Caco-2 (cell line): ENCODE measurements around the gene MAMLD1. TPM values are rescaled to one million over a fixed set of nuclear protein-coding genes. Genes with fewer than 3 reads are reported as not detected.

Experiments used
- BruUV-seq: library from RNA; stranded (reverse); fragments of 400-500 nt; replicated peaks from 2 replicates; lab custom pipeline; 2021; lab: Mats Ljungman, UMichigan
- CTCF ChIA-PET: fragments of 300-600 bp; sonication (Branson Sonifier 250); formaldehyde crosslinking; loops from one replicate; lab custom pipeline; 2022; ENCODE audit warnings: antibody characterized with exemption; lab: Charles Lee
- POLR2A ChIA-PET: fragments of 300-600 bp; sonication (Branson Sonifier 250); formaldehyde crosslinking; loops from one replicate; lab custom pipeline; 2022; ENCODE audit warnings: antibody characterized with exemption; lab: Charles Lee
- DNase-seq, 2 experiments: peaks; one replicate each; pipeline versions ENCODE4 v3.0.0 to v3.0.0-alpha.2; 2020 to 2022
- H3K27me3 ChIP-seq: replicated peaks from 2 replicates; pipeline ENCODE4 v1.6.0; 2011; ENCODE audit warnings: low read length; ENCODE audit not compliant: control insufficient read depth, insufficient read depth
- H3K36me3 ChIP-seq: 2 replicates; pipeline ENCODE4 v1.5.1; 2011; ENCODE audit warnings: low read length; ENCODE audit not compliant: control insufficient read depth, insufficient read depth
- H3K4me1 ChIP-seq: fragments of 250-450 bp; sonication (Bioruptor Pico); 2 replicates; pipeline ENCODE4 v1.5.1; 2020; ENCODE audit warnings: mild to moderate bottlenecking
- H3K4me3 ChIP-seq: 2 replicates; pipeline ENCODE4 v1.5.1; 2011; ENCODE audit warnings: low read depth, mild to moderate bottlenecking, control low read depth, low read length
- H3K9me3 ChIP-seq: fragments of 250-450 bp; sonication (Bioruptor Pico); 2 replicates; pipeline ENCODE4 v1.5.1; 2020; ENCODE audit warnings: mild to moderate bottlenecking, moderate library complexity
- H3K27ac Mint-ChIP-seq: one replicate; pipeline ENCODE4 v1.8.0; 2022; ENCODE audit warnings: mixed read lengths; ENCODE audit not compliant: unreplicated experiment
- H3K27me3 Mint-ChIP-seq: one replicate; pipeline ENCODE4 v1.8.0; 2022; ENCODE audit warnings: mixed read lengths; ENCODE audit not compliant: insufficient read depth, unreplicated experiment
- H3K36me3 Mint-ChIP-seq: one replicate; pipeline ENCODE4 v1.8.0; 2022; ENCODE audit warnings: mild to moderate bottlenecking, mixed read lengths; ENCODE audit not compliant: insufficient read depth, unreplicated experiment
- H3K4me1 Mint-ChIP-seq: one replicate; pipeline ENCODE4 v1.8.0; 2022; ENCODE audit warnings: low read depth, mixed read lengths; ENCODE audit not compliant: unreplicated experiment
- H3K4me3 Mint-ChIP-seq: one replicate; pipeline ENCODE4 v1.8.0; 2022; ENCODE audit warnings: mild to moderate bottlenecking, moderate library complexity, mixed read lengths; ENCODE audit not compliant: unreplicated experiment
- H3K9me3 Mint-ChIP-seq: one replicate; pipeline ENCODE4 v1.8.0; 2022; ENCODE audit warnings: mixed read lengths; ENCODE audit not compliant: unreplicated experiment
- CTCF ChIP-seq, 2 experiments: fragments of 200-600 bp in 1 of 2; IDR thresholded peaks; 1 replicate in 1 of 2; 2 replicates in 1 of 2; pipeline versions ENCODE4 v1.5.1 to v1.8.0; 2011 to 2022; ENCODE audit warnings: antibody characterized with exemption in 1 of 2, control low read depth in 1 of 2, inconsistent platforms in 1 of 2, low read depth in 1 of 2, low read length in 1 of 2, mild to moderate bottlenecking in 1 of 2, moderate library complexity in 1 of 2; ENCODE audit not compliant: insufficient read depth in 1 of 2, severe bottlenecking in 1 of 2, unreplicated experiment in 1 of 2
- intact Hi-C: fragments of 100-400 bp; cut with micrococcal nuclease; formaldehyde crosslinking; loops from one replicate; pipeline ENCODE4 v1.10.0; 2022; ENCODE audit not compliant: unreplicated experiment
- total RNA-seq: library from RNA; stranded (reverse); gene quantifications from 2 replicates; pipeline ENCODE4 v1.2.3, GENCODE V29; 2022

Gene MAMLD1
- total RNA-seq, 1 experiment from 2014 or later = not detected

- H3K27me3 Mint-ChIP-seq = peaks cover 20% of the 10 kb centered on the region
- no peak for DNase-seq
- H3K4me3 Mint-ChIP-seq = no peak overlapping the region
- Histone ChIP-seq H3K4me1 (no peaks in the 10 kb centered on the region), H3K27me3 (no peaks in the 10 kb centered on the region), H3K4me3 (no peak overlapping the region), H3K9me3 (no peaks in the 10 kb centered on the region), H3K36me3 (no peaks in the 10 kb centered on the region)
- no peaks in the 10 kb centered on the region for H3K9me3 Mint-ChIP-seq
- H3K27ac Mint-ChIP-seq = no peak overlapping the region
- no peak for TF ChIP-seq CTCF (IDR thresholded peaks at IDR 0.05; ENCODE audit: insufficient read depth in 1 of 2, low read depth in 1 of 2, low read length in 1 of 2, severe bottlenecking in 1 of 2, unreplicated experiment in 1 of 2)
- ChIA-PET CTCF (no interaction called here), POLR2A (no interaction called here)
- no peaks in the 10 kb centered on the region for H3K4me1 Mint-ChIP-seq
- intact Hi-C loops = no loop called here
- BruUV-seq = no TSS peak
- H3K36me3 Mint-ChIP-seq = no peaks in the 10 kb centered on the region
Observed at GRCh38 chrX:150355913-150356312, 7.2 kb upstream of the MAMLD1 start.

GRCh38 chrX:150357790-150358189 lies 5.3 kb upstream of the MAMLD1 start:
- Mint-ChIP-seq H3K27ac (no peak overlapping the region), H3K4me3 (no peak overlapping the region), H3K4me1 (peaks cover 6% of the 10 kb centered on the region), H3K27me3 (peaks cover 34% of the 10 kb centered on the region), H3K36me3 (no peaks in the 10 kb centered on the region), H3K9me3 (no peaks in the 10 kb centered on the region)
- no peaks in the 10 kb centered on the region for H3K9me3 ChIP-seq
- no peaks in the 10 kb centered on the region; the same call in 1 of the 2 replicates for H3K27me3 ChIP-seq
- no peak for TF ChIP-seq CTCF (IDR thresholded peaks at IDR 0.05; ENCODE audit: insufficient read depth in 1 of 2, low read depth in 1 of 2, low read length in 1 of 2, severe bottlenecking in 1 of 2, unreplicated experiment in 1 of 2)
- no peaks in the 10 kb centered on the region for H3K4me1 ChIP-seq
- no peaks in the 10 kb centered on the region for H3K36me3 ChIP-seq
- no peak for DNase-seq
- POLR2A ChIA-PET = no interaction called here
- BruUV-seq = no TSS peak
- intact Hi-C loops = no loop called here
- CTCF ChIA-PET = no interaction called here
- H3K4me3 ChIP-seq = no peak overlapping the region

- POLR2A ChIA-PET = no interaction called here
- H3K4me1 Mint-ChIP-seq = peaks cover 6% of the 10 kb centered on the region
- intact Hi-C loops = no loop called here
- peaks cover 34% of the 10 kb centered on the region for H3K27me3 Mint-ChIP-seq
- no peak for DNase-seq
- H3K36me3 Mint-ChIP-seq = no peaks in the 10 kb centered on the region
- CTCF ChIA-PET = no interaction called here
- H3K4me1 ChIP-seq = no peaks in the 10 kb centered on the region
- H3K36me3 ChIP-seq = no peaks in the 10 kb centered on the region
- BruUV-seq = no TSS peak
- no peak overlapping the region for H3K27ac Mint-ChIP-seq
- TF ChIP-seq CTCF (IDR thresholded peaks at IDR 0.05; ENCODE audit: insufficient read depth in 1 of 2, low read depth in 1 of 2, low read length in 1 of 2, severe bottlenecking in 1 of 2, unreplicated experiment in 1 of 2) = no peak
- no peak overlapping the region for H3K4me3 ChIP-seq
- no peak overlapping the region for H3K4me3 Mint-ChIP-seq
- no peaks in the 10 kb centered on the region for H3K9me3 ChIP-seq
- H3K27me3 ChIP-seq = no peaks in the 10 kb centered on the region; the same call in none of the 2 replicates
- H3K9me3 Mint-ChIP-seq = no peaks in the 10 kb centered on the region
Observed at GRCh38 chrX:150358651-150359050, 4.5 kb upstream of the MAMLD1 start.
